GM12878 (cell line): ENCODE measurements around the gene ANKRD17. TPM values are rescaled to one million over a fixed set of nuclear protein-coding genes. Genes with fewer than 3 reads are reported as not detected.

ENCODE experiments used
- ATAC-seq: fragments of 200-7000 bp; cut with Tn5 transposase; 3 replicates; pipeline ENCODE4 v1.9.1; 2020; ENCODE audit warnings: mild to moderate bottlenecking, moderate library complexity
- BruUV-seq: library from RNA; stranded (reverse); fragments of 400-500 nt; replicated peaks from 2 replicates; lab custom pipeline; 2021; lab: Mats Ljungman, UMichigan
- CTCF ChIA-PET: fragments of 300-600 bp; sonication (Branson Sonifier 250); formaldehyde crosslinking; extraction: SDS; loops from one replicate; lab custom pipeline; 2021; ENCODE audit warnings: inconsistent platforms; lab: Yijun Ruan, JAX
- POLR2A ChIA-PET: fragments of 350-600 bp; formaldehyde crosslinking; extraction: SDS; loops from one replicate; lab custom pipeline; 2021; ENCODE audit warnings: inconsistent platforms; lab: Charles Lee
- RAD21 ChIA-PET: fragments of 300-600 bp; sonication (Branson Sonifier 250); formaldehyde crosslinking; loops from one replicate; lab custom pipeline; 2023; ENCODE audit warnings: antibody characterized with exemption; ENCODE audit not compliant: unreplicated experiment; lab: Charles Lee
- SMC1A ChIA-PET: fragments of 300-600 bp; sonication (Branson Sonifier 250); formaldehyde crosslinking; loops from one replicate; lab custom pipeline; 2023; ENCODE audit not compliant: unreplicated experiment, uncharacterized antibody; lab: Charles Lee
- DNase-seq: peaks from one replicate; pipeline ENCODE4 v3.0.0-alpha.2; 2011; ENCODE audit warnings: low read depth, low spot score
- FAIRE-seq: peaks from 3 replicates; lab custom pipeline; 2011; peaks lifted over from hg19 to GRCh38; lab: Jason Lieb, UNC
- H2AFZ ChIP-seq: 2 replicates; pipeline ENCODE4 v1.6.0; 2011; ENCODE audit warnings: low read depth, low read length, control low read depth; ENCODE audit not compliant: control insufficient read depth
- H3K27ac ChIP-seq: 2 replicates; pipeline ENCODE4 v1.5.1; 2011; ENCODE audit warnings: control low read depth; ENCODE audit not compliant: control insufficient read depth, insufficient read depth
- H3K27me3 ChIP-seq, 2 experiments: replicated peaks in 1 of 2; 2 replicates each; pipeline versions ENCODE4 v1.6.0 to v1.6.1; 2011; ENCODE audit warnings: low read length in 1 of 2; ENCODE audit not compliant: control insufficient read depth in 2 of 2, insufficient read depth in 2 of 2
- H3K36me3 ChIP-seq, 2 experiments: 2 replicates each; pipeline ENCODE4 v1.5.1; 2011; ENCODE audit warnings: low read length in 1 of 2; ENCODE audit not compliant: control insufficient read depth in 2 of 2, insufficient read depth in 2 of 2
- H3K4me1 ChIP-seq: 2 replicates; pipeline ENCODE4 v1.6.1; 2011; ENCODE audit warnings: mild to moderate bottlenecking, low read length, moderate library complexity, mixed read lengths; ENCODE audit not compliant: control insufficient read depth, insufficient read depth
- H3K4me2 ChIP-seq: 2 replicates; pipeline ENCODE4 v1.6.0; 2011; ENCODE audit warnings: control low read depth; ENCODE audit not compliant: control insufficient read depth, insufficient read depth
- H3K4me3 ChIP-seq: fragments of 200-600 bp; sonication (generic); 2 replicates; pipeline ENCODE4 v1.5.1; 2016
- H3K79me2 ChIP-seq: 2 replicates; pipeline ENCODE4 v1.6.0; 2011; ENCODE audit warnings: low read length; ENCODE audit not compliant: control insufficient read depth, insufficient read depth
- H3K9ac ChIP-seq: 2 replicates; pipeline ENCODE4 v1.8.0; 2011; ENCODE audit warnings: low read length, control low read depth, mixed read lengths; ENCODE audit not compliant: control insufficient read depth, insufficient read depth
- H3K9me3 ChIP-seq: replicated peaks from 3 replicates; pipeline ENCODE4 v1.5.1; 2011; ENCODE audit warnings: mild to moderate bottlenecking, low read length; ENCODE audit not compliant: control insufficient read depth, insufficient read depth
- H4K20me1 ChIP-seq: 2 replicates; pipeline ENCODE4 v1.6.0; 2011; ENCODE audit not compliant: control insufficient read depth, insufficient read depth
- BRCA1 ChIP-seq: IDR thresholded peaks from 2 replicates; pipeline ENCODE4 v1.6.1; 2011; ENCODE audit warnings: low read depth, low read length, improper control_type of control experiment
- CREB1 ChIP-seq: IDR thresholded peaks from 2 replicates; pipeline ENCODE4 v1.6.1; 2012; ENCODE audit warnings: low read depth, mild to moderate bottlenecking, inconsistent platforms
- EP300 ChIP-seq, 2 experiments: fragments of 150-350 bp in 1 of 2; IDR thresholded peaks; 2 replicates each; pipeline ENCODE4 v1.6.1; 2011 to 2012; ENCODE audit warnings: low read depth in 2 of 2, low read length in 2 of 2, borderline replicate concordance in 1 of 2, improper control_type of control experiment in 1 of 2, inconsistent platforms in 1 of 2; ENCODE audit not compliant: control insufficient read depth in 1 of 2
- EZH2 ChIP-seq: IDR thresholded peaks from 2 replicates; pipeline ENCODE4 v1.6.1; 2012; ENCODE audit warnings: low read depth, mild to moderate bottlenecking, control low read depth, inconsistent platforms, low read length, borderline replicate concordance; ENCODE audit not compliant: control insufficient read depth
- FOS ChIP-seq: IDR thresholded peaks from 3 replicates; pipeline ENCODE4 v1.6.1; 2011; ENCODE audit warnings: borderline replicate concordance; ENCODE audit not compliant: insufficient read length; ENCODE audit errors: extremely low read depth
- FOXK2 ChIP-seq: fragments of 450-650 bp; IDR thresholded peaks from 2 replicates; pipeline ENCODE4 v1.6.1; 2017; ENCODE audit warnings: mild to moderate bottlenecking, moderate library complexity
- HCFC1 ChIP-seq: fragments of 150-350 bp; IDR thresholded peaks from 2 replicates; pipeline ENCODE4 v1.6.1; 2014; ENCODE audit warnings: low read length
- IKZF2 ChIP-seq, 2 experiments: fragments of 450-650 bp; IDR thresholded peaks; 2 replicates each; pipeline ENCODE4 v1.6.1; 2017; ENCODE audit warnings: mild to moderate bottlenecking in 2 of 2, moderate library complexity in 2 of 2
- MEF2A ChIP-seq: IDR thresholded peaks from 2 replicates; pipeline ENCODE4 v1.6.1; 2011; ENCODE audit warnings: low read depth, mild to moderate bottlenecking, low read length, moderate library complexity; ENCODE audit not compliant: insufficient read depth
- MTA2 ChIP-seq: fragments of 450-650 bp; IDR thresholded peaks from 2 replicates; pipeline ENCODE4 v1.6.1; 2016; ENCODE audit warnings: low read depth, mild to moderate bottlenecking, moderate library complexity
- NKRF ChIP-seq: fragments of 450-650 bp; conservative IDR thresholded peaks from 2 replicates; pipeline ENCODE4 v1.6.1; 2017; ENCODE audit warnings: mild to moderate bottlenecking, moderate library complexity
- RAD21 ChIP-seq: IDR thresholded peaks from 2 replicates; pipeline ENCODE4 v1.6.1; 2011; ENCODE audit warnings: mild to moderate bottlenecking, low read depth, low read length, moderate library complexity; ENCODE audit not compliant: insufficient read depth
- RELA ChIP-seq: fragments of 450-650 bp; IDR thresholded peaks from 2 replicates; pipeline ENCODE4 v1.8.0; 2014; ENCODE audit warnings: borderline replicate concordance; ENCODE audit not compliant: partially characterized antibody
- SIN3A ChIP-seq: IDR thresholded peaks from 2 replicates; pipeline ENCODE4 v1.6.1; 2012; ENCODE audit warnings: low read depth, low read length, improper control_type of control experiment
- WGBS: methylation state at CpG from one replicate; pipeline ENCODE4 v1.1.6; 2016; ENCODE audit warnings: low lambda C conversion rate; ENCODE audit not compliant: insufficient replicate concordance, insufficient coverage; ENCODE audit errors: missing lambda C conversion rate; 5-methylcytosine and 5-hydroxymethylcytosine counted together
- in situ Hi-C: fragments of 300-500 bp; cut with MboI; formaldehyde crosslinking; loops from 9 replicates; pipeline ENCODE4 v1.14.3; 2018; ENCODE audit warnings: mixed read lengths
- intact Hi-C: fragments of 100-400 bp; cut with micrococcal nuclease; formaldehyde crosslinking; loops from one replicate; pipeline ENCODE4 v1.14.2; 2022; ENCODE audit not compliant: unreplicated experiment
- polyA plus RNA-seq, 11 experiments: library from polyadenylated mRNA; depleted of rRNA in 4 of 11; unstranded in 6 of 11; stranded (reverse) in 5 of 11; fragments of >200 nt; fragmentation: Nextera tagmentation in 4 of 11; fragmentation: Illumina TruSeq in 1 of 11; extraction: Ambion mirVana in 4 of 11; extraction: Trizol in 1 of 11; gene quantifications; 1 replicate in 1 of 11; 2 replicates in 10 of 11; pipeline versions ENCODE4 v1.2.1 to v1.2.3, GENCODE V29; 2011 to 2016; ENCODE audit warnings: inconsistent platforms in 2 of 11, missing spikeins in 2 of 11, low read depth in 1 of 11
- total RNA-seq, 4 experiments: library from RNA; depleted of rRNA in 3 of 4; stranded (reverse); fragments of >200 nt in 3 of 4; fragmentation: Illumina TruSeq in 1 of 4; extraction: Trizol in 1 of 4; gene quantifications; 2 replicates each; pipeline versions ENCODE4 v1.2.1 to v1.2.3, GENCODE V29; 2013 to 2021
- TF ChIP-seq, protein P1 (sequence below): IDR thresholded peaks from 2 replicates; pipeline ENCODE4 v1.6.1; 2012; ENCODE audit warnings: low read length, inconsistent platforms

ANKRD17 gene
- total and polyA plus RNA-seq, 10 of the 15 experiments (the other 5 are each of a cell fraction or from before 2014, with no cell fraction given), result 11.7 to 46.5 (median 32.6) TPM

DNA sequence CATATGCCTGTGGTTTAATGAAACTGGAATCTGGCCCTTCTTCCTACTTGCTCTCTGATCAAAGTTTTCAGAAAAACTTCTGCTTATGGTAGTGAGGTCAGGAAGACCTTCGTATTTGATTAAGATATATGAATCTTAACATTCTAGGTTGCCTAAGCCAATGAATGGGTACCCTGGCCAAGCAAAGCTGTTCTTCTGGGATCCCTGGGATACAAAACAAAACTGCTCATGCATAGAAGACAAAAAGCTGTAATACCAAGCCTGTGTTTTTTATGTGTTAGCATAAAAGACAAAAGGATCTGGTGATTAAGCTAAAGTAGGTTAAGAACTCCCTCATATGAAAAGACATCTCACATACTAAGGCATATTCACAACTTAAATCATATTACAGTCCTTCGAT, 21.6 kb downstream of the ANKRD17 start:
- H2AFZ ChIP-seq, result no peak overlapping the region
- H3K4me1 ChIP-seq, result no peaks in the 10 kb centered on the region
- peaks cover 5% of the 10 kb centered on the region for H3K9me3 ChIP-seq
- FAIRE-seq (no peak), ATAC-seq (no peak)
- intact Hi-C loops, result no loop called here
- RAD21 ChIA-PET, result no interaction called here
- H4K20me1 ChIP-seq, result no peaks in the 10 kb centered on the region; the same call in 1 of the 2 replicates
- H3K36me3 ChIP-seq, result peaks cover 4 to 28% of the 10 kb centered on the region in 2 experiments
- 94% methylated on average over 2 of the region's 2 CpGs for WGBS
- no peak overlapping the region for H3K27ac ChIP-seq
- TF ChIP-seq EZH2 (no peak), RELA (no peak), IKZF2 (IDR thresholded peaks at IDR 0.05) (no peak), CREB1 (no peak), MTA2 (no peak)
- TF ChIP-seq, all 136 proteins: peak for 0
- ChIA-PET SMC1A (interaction anchor here (1.1 kb wide), 1 partner anchor 14 kb away, joined by 3 read pairs; no protein-coding TSS in a partner anchor), CTCF (interaction anchor here (1.5 kb wide), 1 partner anchor 20 kb away, joined by 3 read pairs; no protein-coding TSS in a partner anchor), POLR2A (no interaction called here)
- DNase-seq, result no peak
- H3K4me2 ChIP-seq, result no peak overlapping the region
- in situ Hi-C loops, result no loop called here
- no TSS peak for BruUV-seq
- H3K27me3 ChIP-seq, result no peaks in the 10 kb centered on the region
- no peak overlapping the region for H3K4me3 ChIP-seq
- H3K79me2 ChIP-seq, result peaks cover 52% of the 10 kb centered on the region
- H3K9ac ChIP-seq, result no peak overlapping the region

GRCh38 chr4:73236151-73236550, 22.4 kb downstream of the ANKRD17 start:
- Histone ChIP-seq H3K9me3 (peaks cover 5% of the 10 kb centered on the region), H3K36me3 (peaks cover 4 to 30% of the 10 kb centered on the region in 2 experiments), H3K27me3 (no peaks in the 10 kb centered on the region), H4K20me1 (no peaks in the 10 kb centered on the region; the same call in 1 of the 2 replicates), H3K27ac (no peak overlapping the region), H3K9ac (no peak overlapping the region), H2AFZ (no peak overlapping the region), H3K79me2 (peaks cover 43% of the 10 kb centered on the region), H3K4me2 (no peak overlapping the region), H3K4me3 (no peak overlapping the region), H3K4me1 (no peaks in the 10 kb centered on the region)
- FAIRE-seq (no peak), DNase-seq (no peak), ATAC-seq (no peak)
- SMC1A ChIA-PET, result interaction anchor here (0.6 to 0.9 kb wide), 4 partner anchors 13 to 132 kb away, joined by 3 to 4 read pairs (median 3); no protein-coding TSS in a partner anchor
- intact Hi-C loops (no loop called here), in situ Hi-C loops (no loop called here)
- no TSS peak for BruUV-seq
- 100% methylated on average over 1 of the region's 1 CpG for WGBS
- CTCF ChIA-PET, result interaction anchor here (1.0 to 1.4 kb wide), 4 partner anchors 10 to 21 kb away, joined by 4 to 5 read pairs (median 5); no protein-coding TSS in a partner anchor
- POLR2A ChIA-PET, result interaction anchor here (0.5 to 0.8 kb wide), 2 partner anchors 17 to 41 kb away, joined by 3 read pairs; no protein-coding TSS in a partner anchor
- RAD21 ChIA-PET, result no interaction called here
- TF ChIP-seq FOS, result no peak
- TF ChIP-seq, protein P1, sequence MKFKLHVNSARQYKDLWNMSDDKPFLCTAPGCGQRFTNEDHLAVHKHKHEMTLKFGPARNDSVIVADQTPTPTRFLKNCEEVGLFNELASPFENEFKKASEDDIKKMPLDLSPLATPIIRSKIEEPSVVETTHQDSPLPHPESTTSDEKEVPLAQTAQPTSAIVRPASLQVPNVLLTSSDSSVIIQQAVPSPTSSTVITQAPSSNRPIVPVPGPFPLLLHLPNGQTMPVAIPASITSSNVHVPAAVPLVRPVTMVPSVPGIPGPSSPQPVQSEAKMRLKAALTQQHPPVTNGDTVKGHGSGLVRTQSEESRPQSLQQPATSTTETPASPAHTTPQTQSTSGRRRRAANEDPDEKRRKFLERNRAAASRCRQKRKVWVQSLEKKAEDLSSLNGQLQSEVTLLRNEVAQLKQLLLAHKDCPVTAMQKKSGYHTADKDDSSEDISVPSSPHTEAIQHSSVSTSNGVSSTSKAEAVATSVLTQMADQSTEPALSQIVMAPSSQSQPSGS, result no peak
- TF ChIP-seq BRCA1, result no peak
- no peak for TF ChIP-seq FOXK2
- TF ChIP-seq EP300 (IDR thresholded peaks at IDR 0.05; ENCODE audit: borderline replicate concordance in 1 of 2, control insufficient read depth in 1 of 2, low read depth in 2 of 2, low read length in 2 of 2), result no peak
- no peak for TF ChIP-seq SIN3A
- TF ChIP-seq HCFC1, result no peak
- TF ChIP-seq MEF2A, result no peak
- TF ChIP-seq RAD21, result no peak
- no peak for TF ChIP-seq NKRF
